ENCODE results near the gene OSBP.
"Not testable (repeated sequence)": the region's sequence is repeated elsewhere in the genome, so short reads cannot be mapped to it uniquely, and the experiment has no call there.

OSBP gene

DNA sequence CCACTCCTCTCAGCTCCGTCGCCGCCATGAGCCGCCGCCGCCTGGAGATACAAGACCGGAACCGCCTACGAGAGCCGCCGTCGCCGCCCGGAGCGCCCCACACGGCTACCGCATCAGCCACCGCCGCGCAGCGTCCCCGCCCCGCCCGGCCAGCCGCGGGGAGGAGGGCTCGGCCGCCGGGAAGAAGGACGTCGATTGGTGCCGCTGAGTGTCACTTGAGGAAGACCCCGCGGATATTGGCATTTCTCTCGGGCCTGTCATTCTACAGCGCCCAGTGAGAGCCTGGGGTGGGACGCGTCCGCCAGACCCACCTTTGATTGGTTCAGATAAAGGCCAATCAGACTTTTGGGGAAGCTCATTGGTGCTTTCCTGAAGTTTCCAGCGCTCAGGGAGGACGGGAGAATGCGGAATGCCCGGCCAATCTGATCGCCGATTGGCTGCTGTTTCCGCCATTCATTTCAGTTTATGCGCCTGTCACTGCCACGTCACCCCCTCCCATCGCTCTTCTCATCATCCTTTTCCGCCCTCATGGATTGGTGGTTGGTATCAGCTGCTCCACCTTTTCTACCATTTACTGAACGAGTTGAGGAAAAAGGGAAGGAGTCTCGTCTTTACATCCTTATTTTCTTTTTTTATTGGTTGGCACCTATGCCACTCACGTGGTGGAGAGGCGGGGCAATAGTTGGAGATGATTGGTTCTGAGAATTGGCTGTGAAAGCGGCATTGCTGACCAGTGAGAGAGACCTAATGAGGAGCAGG lies at the start of gene OSBP:
OSBP (minus strand) TSS at position 138 of the 759 bp plus-strand sequence; CDS start at position 28, 110 bp downstream.
- Mint-ChIP-seq H3K36me3 (peaks cover 46% of the 10 kb centered on the region), H3K9me3 (no peaks in the 10 kb centered on the region), H3K27ac (peak within 1 kb of the TSS; percentile 88), H3K4me3 (peak within 1 kb of the TSS; percentile 93), H3K4me1 (peaks cover 34% of the 10 kb centered on the region)
- ATAC-seq: peak; percentile 93
- DNase-seq (ENCODE audit: low spot score in 2 of 2): peak; percentile 90 to 98

GRCh38 chr11:59660621-59661020 lies 45.0 kb upstream of the OSBP start:
- H3K27ac Mint-ChIP-seq: peak overlapping the region; percentile 39
- H3K4me1 Mint-ChIP-seq: peaks cover 24% of the 10 kb centered on the region
- no peak overlapping the region for H3K4me3 Mint-ChIP-seq
- peaks cover 100% of the 10 kb centered on the region for H3K36me3 Mint-ChIP-seq
- DNase-seq (ENCODE audit: low spot score in 2 of 2) (no peak), ATAC-seq (no peak)
- H3K9me3 Mint-ChIP-seq: no peaks in the 10 kb centered on the region

- no peak for DNase-seq (ENCODE audit: low spot score in 2 of 2)
- H3K27ac Mint-ChIP-seq: peak overlapping the region; percentile 39
- peaks cover 100% of the 10 kb centered on the region for H3K36me3 Mint-ChIP-seq
- peaks cover 19% of the 10 kb centered on the region for H3K4me1 Mint-ChIP-seq
- no peaks in the 10 kb centered on the region for H3K9me3 Mint-ChIP-seq
- ATAC-seq: no peak
- H3K4me3 Mint-ChIP-seq: no peak overlapping the region
Observed at GRCh38 chr11:59659981-59660380, 44.4 kb upstream of the OSBP start.

GRCh38 chr11:59658036-59658435 lies 42.5 kb upstream of the OSBP start:
- Mint-ChIP-seq H3K36me3 (peaks cover 100% of the 10 kb centered on the region), H3K9me3 (no peaks in the 10 kb centered on the region), H3K4me1 (peaks cover 9% of the 10 kb centered on the region), H3K27ac (peak overlapping the region; percentile 69), H3K4me3 (no peak overlapping the region)
- no peak for DNase-seq (ENCODE audit: low spot score in 2 of 2)
- ATAC-seq: no peak

- H3K9me3 Mint-ChIP-seq: no peaks in the 10 kb centered on the region
- no peak overlapping the region for H3K27ac Mint-ChIP-seq
- H3K4me3 Mint-ChIP-seq: no peak overlapping the region
- no peak for ATAC-seq
- peaks cover 100% of the 10 kb centered on the region for H3K36me3 Mint-ChIP-seq
- H3K4me1 Mint-ChIP-seq: peaks cover under 1% of the 10 kb centered on the region
- DNase-seq (ENCODE audit: low spot score in 2 of 2): no peak
Observed at GRCh38 chr11:59654893-59655292, 39.3 kb upstream of the OSBP start.

DNA sequence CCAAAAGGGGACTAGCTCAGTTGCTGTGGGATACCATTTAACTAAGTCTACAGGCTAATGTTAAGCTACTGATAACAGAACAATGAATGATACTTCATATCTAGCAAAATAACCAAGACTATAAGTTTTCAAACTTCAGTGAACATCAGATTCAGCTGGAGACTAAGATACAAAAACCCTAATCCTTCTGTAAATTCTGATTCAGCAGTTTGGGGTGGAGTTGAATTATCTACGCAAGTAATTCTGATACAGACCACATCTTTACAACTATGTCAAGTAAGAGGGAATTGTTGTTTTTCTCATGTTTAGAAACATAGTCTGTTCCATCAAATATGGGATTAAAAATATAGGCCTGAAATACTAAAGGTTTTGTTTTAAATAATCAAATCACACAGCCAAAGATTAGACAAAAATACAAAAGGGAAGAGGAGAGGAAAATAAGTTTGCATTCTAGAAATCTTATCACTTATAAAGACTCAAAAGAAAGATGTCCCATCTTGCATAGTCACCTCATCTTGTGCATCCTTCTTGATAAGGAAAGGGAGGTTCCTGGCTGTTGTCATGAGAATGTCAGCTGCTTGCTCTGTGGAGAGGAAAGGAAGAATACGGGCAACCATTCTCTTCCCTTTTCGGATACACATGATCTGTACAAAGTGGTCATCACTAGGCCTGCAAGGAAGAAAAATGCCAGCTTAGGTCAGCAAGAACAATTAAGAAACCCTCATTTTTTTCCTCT lies 31.8 kb upstream of the OSBP start:
- no peaks in the 10 kb centered on the region for H3K9me3 Mint-ChIP-seq
- no peaks in the 10 kb centered on the region for H3K4me1 Mint-ChIP-seq
- DNase-seq (ENCODE audit: low spot score in 2 of 2) (no peak), ATAC-seq (no peak)
- no peak overlapping the region for H3K27ac Mint-ChIP-seq
- H3K4me3 Mint-ChIP-seq: no peak overlapping the region
- peaks cover 100% of the 10 kb centered on the region for H3K36me3 Mint-ChIP-seq

- H3K4me1 Mint-ChIP-seq: no peaks in the 10 kb centered on the region
- ATAC-seq: no peak
- H3K36me3 Mint-ChIP-seq: peaks cover 100% of the 10 kb centered on the region
- no peak overlapping the region for H3K27ac Mint-ChIP-seq
- no peak overlapping the region for H3K4me3 Mint-ChIP-seq
- no peaks in the 10 kb centered on the region for H3K9me3 Mint-ChIP-seq
- DNase-seq (ENCODE audit: low spot score in 2 of 2): no peak
Observed at GRCh38 chr11:59644528-59644927, 29.0 kb upstream of the OSBP start.

DNA sequence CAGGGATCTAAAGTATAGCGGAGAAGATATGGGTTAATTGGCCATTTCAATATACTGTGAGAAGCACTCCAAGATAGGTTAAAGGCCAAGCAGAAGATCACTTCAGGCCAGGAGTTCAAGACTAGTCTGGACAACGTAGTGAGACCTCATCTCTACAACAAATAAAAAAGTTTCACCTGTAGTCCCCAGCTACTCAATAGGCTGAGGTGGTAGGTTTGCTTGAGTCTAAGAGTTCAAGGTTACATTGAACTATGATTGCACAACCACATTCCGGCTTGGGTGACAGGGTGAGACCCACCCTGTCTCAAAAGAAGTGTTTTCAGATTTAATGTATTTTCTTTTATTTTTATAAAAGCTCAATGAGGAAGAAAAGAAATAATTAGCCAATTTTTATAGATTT lies 27.8 kb upstream of the OSBP start:
- ATAC-seq: no peak
- no peak overlapping the region for H3K4me3 Mint-ChIP-seq
- no peaks in the 10 kb centered on the region for H3K4me1 Mint-ChIP-seq
- peaks cover 100% of the 10 kb centered on the region for H3K36me3 Mint-ChIP-seq
- DNase-seq (ENCODE audit: low spot score in 2 of 2): no peak
- no peaks in the 10 kb centered on the region for H3K9me3 Mint-ChIP-seq
- H3K27ac Mint-ChIP-seq: no peak overlapping the region

GRCh38 chr11:59641156-59641555 lies 25.6 kb upstream of the OSBP start:
- no peak overlapping the region for H3K27ac Mint-ChIP-seq
- ATAC-seq (no peak), DNase-seq (ENCODE audit: low spot score in 2 of 2) (no peak)
- H3K36me3 Mint-ChIP-seq: peaks cover 100% of the 10 kb centered on the region
- H3K4me3 Mint-ChIP-seq: no peak overlapping the region
- H3K9me3 Mint-ChIP-seq: no peaks in the 10 kb centered on the region
- H3K4me1 Mint-ChIP-seq: no peaks in the 10 kb centered on the region

DNA sequence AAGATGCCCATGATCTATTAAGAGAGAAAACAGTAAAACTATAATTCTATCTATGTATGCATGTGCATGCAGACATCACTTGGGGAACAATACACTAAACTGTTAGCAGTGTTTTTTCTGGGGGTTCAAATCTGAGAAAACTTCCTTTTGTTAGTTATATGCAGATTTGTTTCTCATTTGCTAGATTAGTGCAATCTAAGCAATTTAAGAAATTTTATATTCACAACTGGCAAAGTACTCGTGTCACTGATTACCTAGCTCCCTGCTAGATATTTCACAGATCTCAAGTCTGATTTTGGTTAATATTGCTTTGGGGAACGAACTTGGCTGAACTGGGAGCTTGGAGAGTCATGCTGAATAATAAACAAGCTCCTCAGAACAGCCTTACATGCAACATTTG lies 14.9 kb upstream of the OSBP start:
- H3K27ac Mint-ChIP-seq: no peak overlapping the region
- no peak for ATAC-seq
- H3K9me3 Mint-ChIP-seq: no peaks in the 10 kb centered on the region

DNA sequence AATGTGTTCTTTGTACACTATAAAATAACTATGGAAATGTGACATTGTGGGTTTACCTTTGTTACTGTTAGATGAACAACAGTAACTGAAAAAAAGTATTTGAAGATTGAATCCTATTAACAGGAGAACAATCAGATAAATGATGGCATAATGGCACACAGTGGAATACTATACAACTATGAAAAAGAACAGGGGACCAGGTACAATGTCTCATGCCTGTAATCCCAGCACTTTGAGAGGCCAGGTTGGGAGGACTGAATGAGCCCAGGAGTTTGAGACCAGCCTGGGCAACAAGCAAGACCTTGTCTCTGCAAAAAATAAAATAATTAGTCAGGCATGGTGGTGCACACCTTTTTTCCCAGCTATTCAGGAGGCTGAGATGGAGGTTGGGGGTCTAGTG lies 14.4 kb upstream of the OSBP start:
- no peak overlapping the region for H3K27ac Mint-ChIP-seq
- peaks cover 23% of the 10 kb centered on the region for H3K36me3 Mint-ChIP-seq
- no peaks in the 10 kb centered on the region for H3K9me3 Mint-ChIP-seq
- ATAC-seq: no peak
- DNase-seq (ENCODE audit: low spot score in 2 of 2): no peak
- no peaks in the 10 kb centered on the region for H3K4me1 Mint-ChIP-seq
- no peak overlapping the region for H3K4me3 Mint-ChIP-seq

More for the DNA sequence above, 14.9 kb upstream of the OSBP start:
- Mint-ChIP-seq H3K4me1 (no peaks in the 10 kb centered on the region), H3K36me3 (peaks cover 28% of the 10 kb centered on the region), H3K4me3 (no peak overlapping the region)
- DNase-seq (ENCODE audit: low spot score in 2 of 2): no peak

DNA sequence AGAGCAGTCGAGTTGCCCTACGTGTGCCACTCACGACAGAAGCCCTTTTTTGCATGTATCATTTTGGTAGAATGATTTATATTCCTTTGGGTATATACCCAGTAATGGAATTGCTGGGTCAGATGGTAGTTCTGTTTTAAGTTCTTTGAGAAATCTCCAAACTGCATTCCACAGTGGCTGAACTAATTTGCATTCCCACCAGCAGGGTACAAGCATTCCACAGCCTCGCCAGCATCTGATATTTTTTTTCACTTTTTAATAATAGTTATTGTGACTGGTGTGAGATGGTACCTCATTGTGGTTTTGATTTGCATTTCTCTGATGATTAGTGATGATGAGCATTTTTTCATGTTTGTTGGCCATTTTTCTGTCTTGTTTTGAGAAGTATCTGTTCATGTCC lies 11.4 kb upstream of the OSBP start:
- not testable (repeated sequence) for DNase-seq (ENCODE audit: low spot score in 2 of 2); ATAC-seq; H3K4me1 Mint-ChIP-seq; H3K4me3 Mint-ChIP-seq; H3K9me3 Mint-ChIP-seq; H3K27ac Mint-ChIP-seq
- peaks cover 15% of the 10 kb centered on the region for H3K36me3 Mint-ChIP-seq

GRCh38 chr11:59625703-59626102 lies 10.1 kb upstream of the OSBP start:
- ATAC-seq: no peak
- H3K4me1 Mint-ChIP-seq: no peaks in the 10 kb centered on the region
- H3K4me3 Mint-ChIP-seq: no peak overlapping the region
- no peaks in the 10 kb centered on the region for H3K9me3 Mint-ChIP-seq
- no peak overlapping the region for H3K27ac Mint-ChIP-seq
- peaks cover 3% of the 10 kb centered on the region for H3K36me3 Mint-ChIP-seq
- DNase-seq (ENCODE audit: low spot score in 2 of 2): no peak

DNA sequence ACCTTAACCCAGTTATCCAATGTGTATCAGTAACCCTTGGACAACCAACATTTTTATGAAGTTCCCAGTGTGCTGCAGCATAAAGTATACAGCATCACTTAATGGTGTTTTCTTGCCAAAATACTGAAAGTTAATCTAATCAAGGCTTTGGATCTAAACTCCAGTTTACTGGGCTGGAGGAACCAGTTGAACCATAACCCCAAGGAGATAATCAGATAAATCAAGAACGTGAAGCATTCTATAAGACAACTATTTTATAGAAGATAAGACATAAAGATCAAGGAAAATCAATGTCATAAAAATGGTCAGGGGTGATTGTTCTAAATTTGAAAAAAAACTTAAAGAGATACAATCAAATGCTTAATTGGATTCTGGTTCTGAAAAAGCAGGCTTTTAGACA lies 2.3 kb upstream of the OSBP start:
- peaks cover 22% of the 10 kb centered on the region for H3K4me1 Mint-ChIP-seq
- ATAC-seq: no peak
- no peak overlapping the region for H3K27ac Mint-ChIP-seq
- no peaks in the 10 kb centered on the region for H3K9me3 Mint-ChIP-seq
- H3K36me3 Mint-ChIP-seq: peaks cover 29% of the 10 kb centered on the region
- H3K4me3 Mint-ChIP-seq: no peak overlapping the region
- DNase-seq (ENCODE audit: low spot score in 2 of 2): no peak

- ATAC-seq (no peak), DNase-seq (ENCODE audit: low spot score in 2 of 2) (no peak)
- H3K27ac Mint-ChIP-seq: peak overlapping the region; percentile 88
- no peaks in the 10 kb centered on the region for H3K9me3 Mint-ChIP-seq
- peak overlapping the region; percentile 93 for H3K4me3 Mint-ChIP-seq
- peaks cover 39% of the 10 kb centered on the region for H3K36me3 Mint-ChIP-seq
- peaks cover 34% of the 10 kb centered on the region for H3K4me1 Mint-ChIP-seq
Observed at GRCh38 chr11:59616396-59616982, 915 bp upstream of the OSBP start.

Data from stimulated activated effector memory CD8-positive, alpha-beta T cell treated with anti-CD3 and anti-CD28 coated beads, Interleukin-12 subunit alpha, Interleukin-12 subunit beta, amount 100 ng/mL, for 72 hours (primary cell).